RWPE2 (cell line): ENCODE measurements around the gene BIN1.

Experiments
- ATAC-seq: fragments of 200-7000 bp; cut with Tn5 transposase; 3 replicates; pipeline ENCODE4 v1.9.1; 2021; ENCODE audit warnings: low read depth
- DNase-seq: peaks from one replicate; pipeline ENCODE4 v3.0.0-alpha.2; 2020; ENCODE audit warnings: low spot score
- H3K27ac ChIP-seq: fragments of 450-650 bp; 2 replicates; pipeline ENCODE4 v1.5.1; 2017; ENCODE audit warnings: mild to moderate bottlenecking; ENCODE audit not compliant: poor library complexity, severe bottlenecking
- H3K27me3 ChIP-seq: fragments of 250-450 bp; sonication (Bioruptor Pico); 2 replicates; pipeline ENCODE4 v1.5.1; 2021; ENCODE audit warnings: mild to moderate bottlenecking, moderate library complexity; ENCODE audit not compliant: insufficient read depth, poor library complexity, severe bottlenecking
- H3K36me3 ChIP-seq: fragments of 250-450 bp; sonication (Bioruptor Pico); 2 replicates; pipeline ENCODE4 v1.5.1; 2020; ENCODE audit warnings: low read depth, mild to moderate bottlenecking, moderate library complexity
- H3K4me1 ChIP-seq: fragments of 250-450 bp; sonication (Bioruptor Pico); 2 replicates; pipeline ENCODE4 v1.5.1; 2021; ENCODE audit warnings: mild to moderate bottlenecking, moderate library complexity; ENCODE audit not compliant: insufficient read depth, poor library complexity, severe bottlenecking
- H3K4me3 ChIP-seq: fragments of 250-450 bp; sonication (Bioruptor Pico); 2 replicates; pipeline ENCODE4 v1.5.1; 2021; ENCODE audit warnings: mild to moderate bottlenecking, moderate library complexity; ENCODE audit not compliant: severe bottlenecking
- H3K9me3 ChIP-seq: fragments of 250-450 bp; sonication (Bioruptor Pico); 2 replicates; pipeline ENCODE4 v1.5.1; 2021; ENCODE audit warnings: mild to moderate bottlenecking, moderate library complexity; ENCODE audit not compliant: severe bottlenecking
- CTCF ChIP-seq: fragments of 450-650 bp; IDR thresholded peaks from one replicate; pipeline ENCODE4 v1.5.1; 2017; ENCODE audit warnings: mild to moderate bottlenecking, moderate library complexity; ENCODE audit not compliant: poor library complexity, severe bottlenecking

BIN1 gene

GRCh38 chr2:127080938-127081755 is 25.8 kb downstream of the BIN1 start:
- Histone ChIP-seq H3K4me1 (no peaks in the 10 kb centered on the region), H3K27me3 (no peaks in the 10 kb centered on the region), H3K27ac (no peak overlapping the region), H3K9me3 (no peaks in the 10 kb centered on the region), H3K36me3 (no peaks in the 10 kb centered on the region), H3K4me3 (no peak overlapping the region)
- no peak for TF ChIP-seq CTCF
- 0 out of 3 replicates have a peak, but pooled peaks have one; percentile 7 for ATAC-seq
- no peak for DNase-seq

- no peak for TF ChIP-seq CTCF
- no peaks in the 10 kb centered on the region for H3K4me1 ChIP-seq
Observed at GRCh38 chr2:127080226-127080937, 26.6 kb downstream of the BIN1 start.

GRCh38 chr2:127079358-127079920 is 27.5 kb downstream of the BIN1 start:
- TF ChIP-seq CTCF, result no peak
- no peak for DNase-seq
- no peaks in the 10 kb centered on the region for H3K4me1 ChIP-seq

More at GRCh38 chr2:127080226-127080937, 26.6 kb downstream of the BIN1 start:
- H3K27ac ChIP-seq, result no peak overlapping the region
- no peak overlapping the region for H3K4me3 ChIP-seq
- DNase-seq (no peak), ATAC-seq (no peak)
- H3K36me3 ChIP-seq, result no peaks in the 10 kb centered on the region
- no peaks in the 10 kb centered on the region for H3K9me3 ChIP-seq
- H3K27me3 ChIP-seq, result no peaks in the 10 kb centered on the region

GRCh38 chr2:127078666-127079270 is 28.2 kb downstream of the BIN1 start:
- H3K4me1 ChIP-seq, result no peaks in the 10 kb centered on the region
- no peak overlapping the region for H3K27ac ChIP-seq
- no peak for DNase-seq
- 0 out of 3 replicates have a peak, but pooled peaks have one; percentile 5 for ATAC-seq
- no peaks in the 10 kb centered on the region for H3K27me3 ChIP-seq
- TF ChIP-seq CTCF, result no peak
- H3K4me3 ChIP-seq, result no peak overlapping the region
- no peaks in the 10 kb centered on the region for H3K36me3 ChIP-seq
- H3K9me3 ChIP-seq, result no peaks in the 10 kb centered on the region

More at GRCh38 chr2:127079358-127079920, 27.5 kb downstream of the BIN1 start:
- no peak overlapping the region for H3K27ac ChIP-seq
- H3K4me3 ChIP-seq, result no peak overlapping the region
- ATAC-seq, result no peak
- no peaks in the 10 kb centered on the region for H3K27me3 ChIP-seq
- H3K36me3 ChIP-seq, result no peaks in the 10 kb centered on the region
- H3K9me3 ChIP-seq, result no peaks in the 10 kb centered on the region
